DND-41 (cell line): Measurements from ENCODE around the gene PGBD2.

Experiments used
- ATAC-seq: fragments of 200-7000 bp; cut with Tn5 transposase; 3 replicates; pipeline ENCODE4 v1.9.1; 2021; ENCODE audit warnings: low read depth; ENCODE audit not compliant: insufficient read depth
- DNase-seq: peaks from one replicate; pipeline ENCODE4 v3.0.0-alpha.2; 2020
- H2AFZ ChIP-seq: 2 replicates; pipeline ENCODE4 v1.6.0; 2012; ENCODE audit warnings: low read depth, low read length
- H3K27ac ChIP-seq: 2 replicates; pipeline ENCODE4 v1.5.1; 2012; ENCODE audit warnings: low read length, inconsistent platforms
- H3K27me3 ChIP-seq: fragments of 200-600 bp; sonication (generic); 2 replicates; pipeline ENCODE4 v1.6.0; 2012; ENCODE audit warnings: low read length, mild to moderate bottlenecking, inconsistent platforms; ENCODE audit not compliant: insufficient read depth, poor library complexity
- H3K36me3 ChIP-seq: 2 replicates; pipeline ENCODE4 v1.5.1; 2012; ENCODE audit warnings: low read length, inconsistent platforms; ENCODE audit not compliant: insufficient read depth
- H3K4me1 ChIP-seq: 2 replicates; pipeline ENCODE4 v1.5.1; 2012; ENCODE audit warnings: mild to moderate bottlenecking, low read length; ENCODE audit not compliant: insufficient read depth
- H3K4me2 ChIP-seq: 2 replicates; pipeline ENCODE4 v1.6.0; 2012; ENCODE audit warnings: mild to moderate bottlenecking, moderate library complexity, low read length, inconsistent platforms; ENCODE audit not compliant: insufficient read depth
- H3K4me3 ChIP-seq, 2 experiments: fragments of 200-600 bp in 1 of 2; shearing (Covaris generic) in 1 of 2; 2 replicates each; pipeline ENCODE4 v1.5.1; 2012 to 2016; ENCODE audit warnings: inconsistent platforms in 2 of 2, low read length in 2 of 2, mild to moderate bottlenecking in 2 of 2, low read depth in 1 of 2, moderate library complexity in 1 of 2
- H3K79me2 ChIP-seq: 2 replicates; pipeline ENCODE4 v1.6.0; 2012; ENCODE audit warnings: low read length, inconsistent platforms; ENCODE audit not compliant: insufficient read depth
- H3K9ac ChIP-seq: 2 replicates; pipeline ENCODE4 v1.6.0; 2012; ENCODE audit warnings: low read depth, mild to moderate bottlenecking, inconsistent platforms, low read length, moderate library complexity
- H3K9me3 ChIP-seq: 2 replicates; pipeline ENCODE4 v1.5.1; 2012; ENCODE audit warnings: low read length, moderate library complexity, mild to moderate bottlenecking, inconsistent platforms; ENCODE audit not compliant: insufficient read depth, severe bottlenecking
- H4K20me1 ChIP-seq: 2 replicates; pipeline ENCODE4 v1.6.0; 2012; ENCODE audit warnings: low read length; ENCODE audit not compliant: insufficient read depth
- CTCF ChIP-seq: IDR thresholded peaks from 2 replicates; pipeline ENCODE4 v1.5.1; 2012; ENCODE audit warnings: borderline replicate concordance, low read length, moderate library complexity, mild to moderate bottlenecking; ENCODE audit not compliant: poor library complexity, severe bottlenecking; ENCODE audit errors: extremely low read depth
- EZH2 ChIP-seq: IDR thresholded peaks from 3 replicates; pipeline ENCODE4 v1.6.1; 2012; ENCODE audit warnings: borderline replicate concordance, low read depth, mild to moderate bottlenecking, moderate library complexity, low read length, inconsistent platforms; ENCODE audit not compliant: severe bottlenecking

PGBD2 gene

DNA sequence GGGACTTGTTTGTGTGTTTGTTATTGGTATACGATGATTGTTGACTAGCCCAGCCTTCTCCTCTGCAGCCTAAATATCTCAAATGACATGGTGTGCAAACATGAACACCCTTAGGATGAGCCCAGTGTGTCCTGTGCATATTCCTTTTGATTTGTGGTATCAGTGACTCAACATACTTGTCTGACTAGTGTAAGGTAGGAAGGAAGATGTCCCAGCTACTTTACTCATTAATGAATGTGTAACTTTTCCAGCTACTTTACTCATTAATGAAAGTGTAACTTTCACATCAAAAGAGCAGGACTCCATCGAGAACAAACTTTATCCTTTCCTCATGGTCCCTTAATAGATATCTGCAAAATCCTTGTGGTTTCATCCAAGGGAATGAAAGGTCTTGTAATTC is 44.4 kb upstream of the PGBD2 start:
- H3K9me3 ChIP-seq: no peaks in the 10 kb centered on the region
- H3K9ac ChIP-seq: no peak overlapping the region
- ATAC-seq (no peak), DNase-seq (no peak)
- no peak overlapping the region for H3K27ac ChIP-seq
- peaks cover 20% of the 10 kb centered on the region for H3K79me2 ChIP-seq
- TF ChIP-seq CTCF (no peak), EZH2 (no peak)
- H4K20me1 ChIP-seq: no peaks in the 10 kb centered on the region
- H3K27me3 ChIP-seq: no peaks in the 10 kb centered on the region
- H3K4me2 ChIP-seq: no peak overlapping the region
- no peaks in the 10 kb centered on the region; the same call in 1 of the 2 replicates for H3K36me3 ChIP-seq
- no peak overlapping the region for H2AFZ ChIP-seq
- H3K4me1 ChIP-seq: peaks cover 53% of the 10 kb centered on the region
- H3K4me3 ChIP-seq: no peak overlapping the region

DNA sequence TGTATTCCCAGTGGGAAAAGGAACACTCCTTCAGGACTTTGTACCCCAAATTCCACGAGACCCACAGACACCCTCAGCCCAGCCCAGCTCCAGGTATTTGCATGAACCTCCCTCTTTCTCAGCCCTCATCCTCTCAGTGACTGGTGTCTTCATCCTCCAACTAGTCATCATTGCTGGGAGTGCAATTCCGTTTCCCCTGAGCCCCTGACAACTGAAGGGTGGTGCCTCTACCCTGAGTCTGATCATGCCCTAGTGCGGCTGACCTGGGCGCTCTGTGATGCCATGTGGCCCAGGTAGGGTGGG is 43.4 kb upstream of the PGBD2 start:
- Histone ChIP-seq H3K79me2 (peaks cover 10% of the 10 kb centered on the region), H3K27me3 (no peaks in the 10 kb centered on the region), H3K4me1 (peaks cover 43% of the 10 kb centered on the region), H3K9me3 (no peaks in the 10 kb centered on the region), H4K20me1 (no peaks in the 10 kb centered on the region), H3K4me2 (peak overlapping the region; percentile 93), H3K27ac (peak overlapping the region; percentile 79), H3K36me3 (no peaks in the 10 kb centered on the region; the same call in 1 of the 2 replicates), H2AFZ (peak overlapping the region; percentile 90), H3K9ac (peak overlapping the region; percentile 73), H3K4me3 (peak overlapping the region; percentile 52 to 90)
- TF ChIP-seq EZH2 (no peak), CTCF (no peak)
- peak; percentile 20 for ATAC-seq
- no peak for DNase-seq

DNA sequence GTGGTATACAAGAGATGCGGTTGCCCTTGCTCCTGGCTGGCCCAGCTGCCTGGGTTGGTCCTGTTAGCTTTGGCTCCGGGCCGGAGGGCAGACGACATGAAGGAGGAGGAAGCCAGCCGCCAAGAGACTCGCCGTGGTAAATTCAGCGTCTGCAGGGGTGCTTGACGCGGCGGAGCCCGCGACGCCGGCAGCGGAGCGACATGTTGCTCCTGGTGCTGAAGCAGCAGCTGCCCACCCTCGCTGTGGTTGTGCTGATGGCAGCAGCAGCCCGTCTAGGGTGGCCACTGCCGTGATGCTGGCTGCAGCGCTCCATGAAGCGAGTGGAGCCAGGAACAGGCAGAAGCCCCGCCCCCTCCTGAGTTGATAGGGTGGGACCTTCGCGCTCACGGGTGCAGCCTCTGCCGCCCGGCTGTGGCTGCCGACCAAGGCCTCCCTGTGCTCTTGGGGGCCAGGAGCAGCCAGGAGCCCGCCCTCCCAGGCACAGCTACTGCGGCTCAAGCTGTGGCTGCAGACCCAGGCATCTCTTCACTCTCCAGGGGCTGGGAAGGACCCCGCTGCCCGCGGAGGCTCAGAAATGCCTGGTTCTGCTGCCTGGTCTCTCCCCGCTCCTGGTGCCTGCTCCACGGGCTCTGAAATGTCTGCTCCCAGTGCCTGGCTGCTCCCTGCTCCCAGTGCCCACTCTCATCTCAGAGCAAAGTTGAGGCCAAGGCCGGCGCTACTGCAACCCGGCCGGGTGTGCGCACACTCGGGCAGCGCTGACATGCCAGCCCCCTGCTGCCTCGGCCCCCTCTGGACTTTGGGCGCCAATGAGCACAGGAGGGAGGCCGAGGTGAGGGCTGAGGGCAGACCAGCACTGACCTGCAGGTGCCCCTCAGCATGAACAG is 42.8 kb upstream of the PGBD2 start:
- Histone ChIP-seq H3K9me3 (no peaks in the 10 kb centered on the region), H3K9ac (peak overlapping the region; percentile 73), H3K36me3 (no peaks in the 10 kb centered on the region; the same call in 1 of the 2 replicates), H4K20me1 (no peaks in the 10 kb centered on the region), H3K27ac (peak overlapping the region; percentile 79), H3K27me3 (no peaks in the 10 kb centered on the region), H3K79me2 (peaks cover 4% of the 10 kb centered on the region), H2AFZ (peak overlapping the region; percentile 90), H3K4me2 (peak overlapping the region; percentile 93), H3K4me3 (peak overlapping the region; percentile 52 to 90), H3K4me1 (peaks cover 37% of the 10 kb centered on the region)
- DNase-seq (peak; percentile 89), ATAC-seq (peak; percentile 81)
- no peak for TF ChIP-seq CTCF
- no peak for TF ChIP-seq EZH2
